ENCODE data around the gene CX3CR1.

- no peak for TF ChIP-seq CTCF (IDR thresholded peaks at IDR 0.05)
- no peak for TF ChIP-seq EZH2 (IDR thresholded peaks at IDR 0.05; ENCODE audit: borderline replicate concordance, insufficient read depth, low read depth, low read length, poor library complexity, severe bottlenecking)
These were observed 18.1 kb downstream of the CX3CR1 start for GRCh38 chr3:39261726-39262125.

Data from B cell (primary cell).